ENCODE results near the gene CHCHD10. TPM values are rescaled to one million over a fixed set of nuclear protein-coding genes. Genes with fewer than 3 reads are reported as not detected.
"Not testable (repeated sequence)": the region's sequence is repeated elsewhere in the genome, so short reads cannot be mapped to it uniquely, and the experiment has no call there.

The CHCHD10 gene
- total RNA-seq, 2 donors from 2014 or later = 31.6 to 44.0 TPM

GRCh38 chr22:23744485-23744884 lies 23.3 kb downstream of the CHCHD10 start:
- DNase-seq (no peak), ATAC-seq (no peak)
- H3K4me3 Mint-ChIP-seq = no peak overlapping the region
- no peaks in the 10 kb centered on the region for H3K4me1 Mint-ChIP-seq
- no peak overlapping the region for H3K27ac Mint-ChIP-seq
- no peaks in the 10 kb centered on the region for H3K27me3 Mint-ChIP-seq
- H3K9me3 ChIP-seq (ENCODE audit: control insufficient read depth, low read length, poor library complexity, severe bottlenecking) = no peaks in the 10 kb centered on the region
- peaks cover 8% of the 10 kb centered on the region for H3K36me3 Mint-ChIP-seq (ENCODE audit: low read depth)

- Mint-ChIP-seq H3K4me3 (no peak overlapping the region), H3K4me1 (no peaks in the 10 kb centered on the region), H3K27me3 (no peaks in the 10 kb centered on the region), H3K36me3 (ENCODE audit: low read depth) (peaks cover 8% of the 10 kb centered on the region), H3K27ac (no peak overlapping the region)
- no peak for DNase-seq
- ATAC-seq = no peak
- H3K9me3 ChIP-seq (ENCODE audit: control insufficient read depth, low read length, poor library complexity, severe bottlenecking) = no peaks in the 10 kb centered on the region
Observed at GRCh38 chr22:23744001-23744400, 23.8 kb downstream of the CHCHD10 start.

- H3K9me3 ChIP-seq (ENCODE audit: control insufficient read depth, low read length, poor library complexity, severe bottlenecking) = no peaks in the 10 kb centered on the region
- ATAC-seq (no peak), DNase-seq (no peak)
- Mint-ChIP-seq H3K36me3 (ENCODE audit: low read depth) (peaks cover 8% of the 10 kb centered on the region), H3K27me3 (no peaks in the 10 kb centered on the region), H3K4me1 (no peaks in the 10 kb centered on the region), H3K27ac (no peak overlapping the region), H3K4me3 (no peak overlapping the region)
Observed at GRCh38 chr22:23743303-23743705, 24.5 kb downstream of the CHCHD10 start.

- Mint-ChIP-seq H3K36me3 (ENCODE audit: low read depth) (peaks cover 8% of the 10 kb centered on the region), H3K4me1 (no peaks in the 10 kb centered on the region), H3K4me3 (no peak overlapping the region), H3K27ac (no peak overlapping the region), H3K27me3 (no peaks in the 10 kb centered on the region)
- DNase-seq (no peak), ATAC-seq (no peak)
- no peaks in the 10 kb centered on the region for H3K9me3 ChIP-seq (ENCODE audit: control insufficient read depth, low read length, poor library complexity, severe bottlenecking)
Observed at GRCh38 chr22:23742505-23743264, 25.1 kb downstream of the CHCHD10 start.

- Mint-ChIP-seq H3K27ac (no peak overlapping the region), H3K4me1 (no peaks in the 10 kb centered on the region)
- no peak for ATAC-seq
Observed at GRCh38 chr22:23737696-23738095, 30.1 kb downstream of the CHCHD10 start.

GRCh38 chr22:23728108-23728507 lies 39.7 kb downstream of the CHCHD10 start:
- H3K4me3 Mint-ChIP-seq; H3K27ac Mint-ChIP-seq; H3K27me3 Mint-ChIP-seq; DNase-seq; ATAC-seq; H3K4me1 Mint-ChIP-seq; H3K9me3 ChIP-seq (ENCODE audit: control insufficient read depth, low read length, poor library complexity, severe bottlenecking); H3K36me3 Mint-ChIP-seq (ENCODE audit: low read depth): not testable (repeated sequence)

More at GRCh38 chr22:23737696-23738095, 30.1 kb downstream of the CHCHD10 start:
- DNase-seq = no peak
- H3K9me3 ChIP-seq (ENCODE audit: control insufficient read depth, low read length, poor library complexity, severe bottlenecking) = no peaks in the 10 kb centered on the region
- Mint-ChIP-seq H3K4me3 (no peak overlapping the region), H3K36me3 (ENCODE audit: low read depth) (no peaks in the 10 kb centered on the region), H3K27me3 (no peaks in the 10 kb centered on the region)

- Mint-ChIP-seq H3K27ac (no peak overlapping the region), H3K4me3 (no peak overlapping the region), H3K4me1 (no peaks in the 10 kb centered on the region), H3K27me3 (no peaks in the 10 kb centered on the region), H3K36me3 (ENCODE audit: low read depth) (peaks cover 3% of the 10 kb centered on the region)
- ATAC-seq = no peak
- no peaks in the 10 kb centered on the region for H3K9me3 ChIP-seq (ENCODE audit: control insufficient read depth, low read length, poor library complexity, severe bottlenecking)
- no peak for DNase-seq
Observed at GRCh38 chr22:23722724-23723123, 45.0 kb downstream of the CHCHD10 start.

- ATAC-seq = no peak
- H3K36me3 Mint-ChIP-seq (ENCODE audit: low read depth) = peaks cover 3% of the 10 kb centered on the region
Observed at GRCh38 chr22:23722160-23722559, 45.6 kb downstream of the CHCHD10 start.

GRCh38 chr22:23720855-23721254 lies 46.9 kb downstream of the CHCHD10 start:
- Mint-ChIP-seq H3K27ac (no peak overlapping the region), H3K36me3 (ENCODE audit: low read depth) (no peaks in the 10 kb centered on the region), H3K27me3 (no peaks in the 10 kb centered on the region), H3K4me3 (no peak overlapping the region), H3K4me1 (peaks cover 5% of the 10 kb centered on the region)
- no peaks in the 10 kb centered on the region for H3K9me3 ChIP-seq (ENCODE audit: control insufficient read depth, low read length, poor library complexity, severe bottlenecking)
- ATAC-seq (no peak), DNase-seq (no peak)

More at GRCh38 chr22:23722160-23722559, 45.6 kb downstream of the CHCHD10 start:
- no peak for DNase-seq
- Mint-ChIP-seq H3K4me3 (no peak overlapping the region), H3K4me1 (peaks cover 2% of the 10 kb centered on the region), H3K27ac (no peak overlapping the region), H3K27me3 (no peaks in the 10 kb centered on the region)
- H3K9me3 ChIP-seq (ENCODE audit: control insufficient read depth, low read length, poor library complexity, severe bottlenecking) = no peaks in the 10 kb centered on the region

GRCh38 chr22:23718371-23719165 lies 49.2 kb downstream of the CHCHD10 start:
- Mint-ChIP-seq H3K27ac (no peak overlapping the region), H3K27me3 (no peaks in the 10 kb centered on the region), H3K4me1 (peaks cover 10% of the 10 kb centered on the region), H3K4me3 (no peak overlapping the region), H3K36me3 (ENCODE audit: low read depth) (no peaks in the 10 kb centered on the region)
- no peak for DNase-seq
- no peaks in the 10 kb centered on the region for H3K9me3 ChIP-seq (ENCODE audit: control insufficient read depth, low read length, poor library complexity, severe bottlenecking)
- no peak for ATAC-seq

- H3K9me3 ChIP-seq (ENCODE audit: control insufficient read depth, low read length, poor library complexity, severe bottlenecking) = no peaks in the 10 kb centered on the region
- DNase-seq (peak; percentile 70 to 75 (median 72)), ATAC-seq (peak; percentile 97)
- Mint-ChIP-seq H3K27ac (peak overlapping the region; percentile 75), H3K4me1 (peaks cover 10% of the 10 kb centered on the region), H3K27me3 (no peaks in the 10 kb centered on the region), H3K36me3 (ENCODE audit: low read depth) (no peaks in the 10 kb centered on the region), H3K4me3 (peak overlapping the region; percentile 85)
Observed at GRCh38 chr22:23716811-23717801, 50.7 kb downstream of the CHCHD10 start.
